ENCODE results near the gene ANKH. TPM values are rescaled to one million over a fixed set of nuclear protein-coding genes. Genes with fewer than 3 reads are reported as not detected.

The ANKH gene
- total RNA-seq, 2 experiments from 2014 or later = 123 to 128 TPM

DNA sequence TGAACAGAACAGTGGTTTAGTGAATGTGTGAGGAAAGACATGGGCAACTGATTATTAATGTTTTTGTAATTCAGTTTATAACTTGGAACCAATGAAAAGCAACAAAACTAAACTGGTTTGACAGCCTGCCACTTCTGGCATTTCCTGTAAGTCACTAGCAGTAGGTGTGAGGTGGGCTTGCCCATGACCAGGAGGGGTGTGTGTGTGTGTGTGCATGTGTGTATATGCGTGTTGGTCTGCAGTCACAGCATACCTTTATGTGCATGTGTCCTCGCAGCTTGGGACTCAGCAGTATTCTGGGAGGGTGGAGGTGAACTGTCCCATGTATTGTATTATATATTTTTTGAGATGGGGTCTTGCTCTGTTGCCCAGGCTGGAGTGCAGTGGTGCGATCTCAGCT lies 174.7 kb downstream of the ANKH start:
- Mint-ChIP-seq H3K4me1 (ENCODE audit: low read depth) (peaks cover 41% of the 10 kb centered on the region), H3K4me3 (no peak overlapping the region), H3K36me3 (peaks cover 64% of the 10 kb centered on the region), H3K27ac (no peak overlapping the region), H3K27me3 (no peaks in the 10 kb centered on the region), H3K9me3 (no peaks in the 10 kb centered on the region)
- ChIA-PET POLR2A (interaction anchor here (1.3 kb wide), 1 partner anchor 11 kb away, joined by 3 read pairs; no protein-coding TSS in a partner anchor), CTCF (interaction anchor here (1.1 kb wide), 1 partner anchor 30 kb away, joined by 3 read pairs; no protein-coding TSS in a partner anchor)
- no peak for DNase-seq
- intact Hi-C loops (cut with micrococcal nuclease) = no loop called here

DNA sequence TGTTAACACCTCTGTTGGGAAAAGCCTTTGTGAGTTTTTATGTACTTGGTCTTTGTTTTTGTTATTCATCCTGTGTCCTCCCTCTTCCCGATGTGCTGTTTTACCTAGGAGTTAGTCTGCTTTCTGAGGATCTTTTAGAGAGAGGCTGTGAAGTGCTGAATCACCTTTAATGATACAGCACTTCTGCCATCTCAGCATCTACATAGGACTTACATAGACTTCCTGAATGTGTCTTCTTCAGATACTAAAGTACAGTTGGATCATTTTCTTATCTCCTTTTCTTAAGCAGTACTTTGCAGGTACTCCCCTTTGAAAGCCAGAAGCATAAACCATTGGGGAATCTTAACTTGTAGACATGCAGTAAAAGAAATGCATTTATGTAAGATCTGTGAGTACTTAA lies 175.5 kb downstream of the ANKH start:
- Mint-ChIP-seq H3K4me1 (ENCODE audit: low read depth) (peaks cover 33% of the 10 kb centered on the region), H3K4me3 (no peak overlapping the region), H3K27ac (no peak overlapping the region), H3K27me3 (no peaks in the 10 kb centered on the region), H3K9me3 (no peaks in the 10 kb centered on the region), H3K36me3 (peaks cover 63% of the 10 kb centered on the region)
- intact Hi-C loops (cut with micrococcal nuclease) = no loop called here
- DNase-seq = no peak
- ChIA-PET POLR2A (no interaction called here), CTCF (interaction anchor here (3.0 kb wide), 1 partner anchor 11 kb away, joined by 11 read pairs; no protein-coding TSS in a partner anchor)

DNA sequence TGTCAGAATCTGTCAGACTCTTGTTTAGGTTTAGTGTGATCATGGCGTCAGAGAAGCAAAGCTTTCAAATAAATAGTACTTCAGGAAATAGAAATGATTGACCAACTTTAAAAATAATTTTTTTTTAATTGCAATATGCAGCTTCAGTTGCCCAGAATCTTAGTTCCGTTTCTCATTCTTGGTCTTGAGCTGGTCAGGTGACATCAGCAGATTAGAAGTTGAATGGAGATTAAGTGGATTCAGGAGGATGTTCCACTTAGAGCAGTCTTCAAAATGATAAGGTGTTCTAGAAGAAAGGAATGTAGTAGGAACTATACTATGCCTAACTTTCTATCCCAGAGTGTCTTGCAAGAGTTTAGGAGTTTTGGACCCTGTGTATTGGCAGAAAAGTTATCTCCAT lies 176.4 kb downstream of the ANKH start:
- Mint-ChIP-seq H3K36me3 (peaks cover 67% of the 10 kb centered on the region), H3K27me3 (no peaks in the 10 kb centered on the region), H3K4me1 (ENCODE audit: low read depth) (peaks cover 28% of the 10 kb centered on the region), H3K4me3 (no peak overlapping the region), H3K9me3 (peaks cover 3% of the 10 kb centered on the region), H3K27ac (no peak overlapping the region)
- POLR2A ChIA-PET = no interaction called here
- DNase-seq = no peak
- intact Hi-C loops (cut with micrococcal nuclease) = no loop called here
- CTCF ChIA-PET = interaction anchor here (3.0 kb wide), 1 partner anchor 10 kb away, joined by 11 read pairs; no protein-coding TSS in a partner anchor

DNA sequence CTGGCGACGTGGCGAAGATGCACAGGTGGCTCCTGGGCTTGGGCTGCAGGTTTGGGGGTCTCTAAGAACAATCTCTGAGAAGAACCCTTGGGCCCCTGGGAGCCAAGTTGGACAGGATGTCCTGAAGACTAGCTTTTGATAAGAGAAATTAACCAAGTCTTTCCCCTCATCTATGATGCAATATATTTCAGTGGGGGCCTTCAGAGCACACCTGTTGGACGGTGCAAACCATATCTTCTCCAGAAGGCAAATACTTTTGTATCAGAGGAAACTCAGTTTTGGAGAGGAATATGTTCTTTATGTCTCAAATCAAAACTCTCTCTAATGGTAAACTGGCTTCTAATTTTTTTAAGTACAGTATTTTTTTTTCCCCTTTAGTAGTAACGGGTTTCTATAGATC lies 178.5 kb downstream of the ANKH start:
- H3K27ac Mint-ChIP-seq = no peak overlapping the region
- POLR2A ChIA-PET = no interaction called here
- H3K4me3 Mint-ChIP-seq = no peak overlapping the region
- peaks cover 10% of the 10 kb centered on the region for H3K4me1 Mint-ChIP-seq (ENCODE audit: low read depth)
- no peak for DNase-seq
- peaks cover 9% of the 10 kb centered on the region for H3K9me3 Mint-ChIP-seq
- intact Hi-C loops (cut with micrococcal nuclease) = no loop called here
- CTCF ChIA-PET = no interaction called here
- no peaks in the 10 kb centered on the region for H3K27me3 Mint-ChIP-seq
- peaks cover 70% of the 10 kb centered on the region for H3K36me3 Mint-ChIP-seq

DNA sequence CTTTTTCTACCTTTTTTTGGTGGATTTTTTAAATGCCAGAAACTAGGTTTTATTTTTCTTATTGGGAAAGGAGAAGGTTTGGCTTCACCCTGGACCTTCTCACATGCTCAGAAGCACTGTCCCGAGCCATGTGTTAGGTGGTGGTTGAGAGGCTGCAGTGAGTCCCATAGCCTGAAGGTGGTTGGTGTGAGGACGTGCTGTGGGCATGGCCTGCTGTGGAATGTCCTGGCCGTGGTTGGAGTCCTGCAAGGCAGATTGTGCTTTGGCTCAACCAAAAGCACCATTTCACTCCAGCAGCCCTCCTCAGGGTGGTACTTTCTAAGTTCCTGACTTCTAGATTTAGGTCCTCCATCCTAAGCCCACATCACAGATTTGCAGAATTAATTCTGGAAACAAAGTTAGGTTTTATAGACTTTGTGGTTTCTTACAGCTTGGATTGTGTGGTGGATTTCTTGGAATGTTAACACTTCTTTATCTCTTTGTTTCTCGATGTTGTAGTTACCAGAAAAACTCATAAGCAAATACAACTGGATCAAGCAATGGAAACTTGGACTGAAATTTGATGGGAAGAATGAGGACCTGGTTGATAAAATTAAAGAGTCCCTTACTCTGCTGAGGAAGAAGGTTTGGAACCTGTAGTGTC lies 184.4 kb downstream of the ANKH start:
- Mint-ChIP-seq H3K27me3 (no peaks in the 10 kb centered on the region), H3K36me3 (peaks cover 70% of the 10 kb centered on the region), H3K9me3 (peaks cover 9% of the 10 kb centered on the region), H3K4me3 (no peak overlapping the region), H3K27ac (no peak overlapping the region), H3K4me1 (ENCODE audit: low read depth) (peaks cover 15% of the 10 kb centered on the region)
- CTCF ChIA-PET = interaction anchor here (0.5 to 5.0 kb wide), 4 partner anchors 9 to 316 kb away, joined by 3 to 42 read pairs (median 20); no protein-coding TSS in a partner anchor
- POLR2A ChIA-PET = no interaction called here
- intact Hi-C loops (cut with micrococcal nuclease) = no loop called here
- DNase-seq = no peak

DNA sequence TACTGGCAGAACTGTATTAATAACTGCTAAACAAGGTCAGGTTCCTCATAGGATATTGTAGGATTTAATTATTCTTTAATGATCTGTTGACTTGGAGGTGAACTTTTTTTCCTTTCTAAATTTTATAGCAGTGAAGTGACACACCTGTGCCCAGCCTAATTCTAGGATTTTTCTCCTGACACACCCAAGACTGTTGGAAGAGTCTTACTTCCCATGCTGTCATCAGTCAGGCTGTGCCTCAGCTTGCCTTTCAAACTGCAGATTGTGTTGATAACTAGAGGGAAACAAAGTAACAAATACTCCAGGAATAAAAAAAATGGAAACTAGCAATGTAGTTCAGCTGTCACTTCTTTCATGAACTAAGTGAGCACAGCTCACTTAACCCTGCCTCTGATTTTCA lies 185.1 kb downstream of the ANKH start:
- Mint-ChIP-seq H3K27ac (no peak overlapping the region), H3K27me3 (no peaks in the 10 kb centered on the region), H3K4me1 (ENCODE audit: low read depth) (peaks cover 15% of the 10 kb centered on the region), H3K36me3 (peaks cover 69% of the 10 kb centered on the region), H3K9me3 (peaks cover 9% of the 10 kb centered on the region), H3K4me3 (no peak overlapping the region)
- intact Hi-C loops (cut with micrococcal nuclease) = no loop called here
- DNase-seq = no peak
- POLR2A ChIA-PET = no interaction called here
- CTCF ChIA-PET = interaction anchor here (0.8 to 5.0 kb wide), 5 partner anchors 9 to 317 kb away, joined by 3 to 42 read pairs (median 21); no protein-coding TSS in a partner anchor

DNA sequence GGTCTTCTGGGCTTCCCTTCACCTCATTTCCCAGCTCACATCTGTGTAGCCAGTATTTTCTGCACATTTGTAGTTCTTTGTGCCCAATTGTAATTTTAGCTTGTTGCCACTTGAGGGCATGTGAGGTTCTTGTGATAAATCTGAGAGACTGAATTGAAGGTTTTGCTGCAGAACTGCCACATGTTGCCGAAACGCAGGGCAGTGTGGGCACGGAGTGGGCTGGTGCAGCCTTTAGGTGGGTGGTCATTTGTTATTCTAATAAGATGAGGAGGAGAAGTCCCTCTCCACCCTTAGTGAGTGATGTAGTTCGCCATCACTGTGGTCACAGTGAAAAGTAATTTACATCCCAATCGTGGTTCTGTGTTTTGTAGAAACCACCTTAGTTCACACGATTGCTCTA lies 185.8 kb downstream of the ANKH start:
- intact Hi-C loops (cut with micrococcal nuclease) = loop anchor here (1.0 kb wide), 3 partner anchors 21 to 318 kb away; no protein-coding TSS in a partner anchor
- Mint-ChIP-seq H3K4me3 (no peak overlapping the region), H3K9me3 (peaks cover 9% of the 10 kb centered on the region), H3K4me1 (ENCODE audit: low read depth) (peaks cover 15% of the 10 kb centered on the region), H3K36me3 (peaks cover 68% of the 10 kb centered on the region), H3K27me3 (no peaks in the 10 kb centered on the region), H3K27ac (peak overlapping the region; percentile 59)
- ChIA-PET CTCF (interaction anchor here (0.6 to 5.0 kb wide), 25 partner anchors 9 to 331 kb away, joined by 3 to 42 read pairs (median 4); no protein-coding TSS in a partner anchor), POLR2A (interaction anchor here (0.6 kb wide), 1 partner anchor 328 kb away, joined by 3 read pairs; no protein-coding TSS in a partner anchor)
- peak; percentile 71 for DNase-seq

DNA sequence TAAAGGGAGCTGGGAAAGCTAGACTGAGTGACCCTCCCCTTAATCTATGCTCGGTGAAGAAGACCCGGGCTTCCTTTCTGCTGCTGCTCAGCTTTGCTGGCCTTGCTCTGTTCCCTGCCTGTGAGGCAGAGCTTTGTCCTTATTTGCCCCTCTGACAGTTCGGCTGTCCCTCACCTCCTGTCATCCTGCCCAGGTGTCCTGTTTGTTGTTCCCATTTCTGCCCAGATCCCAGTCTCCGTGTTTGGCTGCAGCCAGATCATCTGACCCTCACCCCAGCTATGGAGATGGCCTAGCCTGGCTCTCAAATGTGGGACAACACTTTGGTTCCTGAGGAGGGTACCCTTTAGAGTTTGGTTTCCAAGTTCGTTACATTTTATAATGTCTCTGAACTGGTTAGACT lies 186.8 kb downstream of the ANKH start:
- H3K36me3 Mint-ChIP-seq = peaks cover 65% of the 10 kb centered on the region
- no peaks in the 10 kb centered on the region for H3K27me3 Mint-ChIP-seq
- CTCF ChIA-PET = interaction anchor here (1.0 to 5.0 kb wide), 9 partner anchors 10 to 331 kb away, joined by 3 to 42 read pairs (median 11); no protein-coding TSS in a partner anchor
- no peak for DNase-seq
- peak overlapping the region; percentile 26 for H3K27ac Mint-ChIP-seq
- POLR2A ChIA-PET = interaction anchor here (1.2 kb wide), 1 partner anchor 9 kb away, joined by 4 read pairs; no protein-coding TSS in a partner anchor
- H3K9me3 Mint-ChIP-seq = peaks cover 3% of the 10 kb centered on the region
- no peak overlapping the region for H3K4me3 Mint-ChIP-seq
- H3K4me1 Mint-ChIP-seq (ENCODE audit: low read depth) = peaks cover 20% of the 10 kb centered on the region
- intact Hi-C loops (cut with micrococcal nuclease) = loop anchor here (1.0 kb wide), 3 partner anchors 22 to 319 kb away; no protein-coding TSS in a partner anchor

DNA sequence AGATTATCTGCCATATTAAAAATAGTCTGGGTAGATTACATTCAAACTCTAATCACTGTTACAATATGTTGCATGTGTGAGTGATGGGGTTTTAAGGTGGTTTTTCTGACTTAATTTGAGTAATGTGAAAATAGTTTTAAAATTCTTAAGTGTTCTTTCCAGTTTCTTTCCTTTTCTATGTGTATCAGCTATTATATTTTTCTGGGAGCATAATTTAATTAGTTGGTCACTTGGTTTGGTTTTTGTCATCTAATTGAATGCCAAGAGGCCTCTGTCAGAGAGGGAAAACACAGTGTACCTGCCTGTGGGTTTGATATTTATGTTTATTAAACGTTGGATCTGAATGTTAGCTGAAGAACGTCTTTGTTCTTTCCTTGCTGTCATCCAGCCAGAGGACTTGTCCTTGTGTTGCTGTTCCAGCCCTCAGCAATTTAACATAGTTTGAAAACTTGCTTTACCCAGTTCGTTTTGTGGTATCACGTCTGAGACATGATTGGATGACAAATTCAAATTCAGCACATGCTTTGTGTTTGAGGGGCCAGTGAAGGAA lies 187.6 kb downstream of the ANKH start:
- DNase-seq = no peak
- Mint-ChIP-seq H3K4me1 (ENCODE audit: low read depth) (peaks cover 23% of the 10 kb centered on the region), H3K27ac (no peak overlapping the region), H3K36me3 (peaks cover 57% of the 10 kb centered on the region), H3K4me3 (no peak overlapping the region), H3K9me3 (no peaks in the 10 kb centered on the region), H3K27me3 (no peaks in the 10 kb centered on the region)
- ChIA-PET POLR2A (interaction anchor here (1.1 to 1.2 kb wide), 2 partner anchors 9 to 19 kb away, joined by 3 to 4 read pairs; no protein-coding TSS in a partner anchor), CTCF (interaction anchor here (0.6 to 5.0 kb wide), 7 partner anchors 10 to 332 kb away, joined by 3 to 42 read pairs (median 20); no protein-coding TSS in a partner anchor)
- intact Hi-C loops (cut with micrococcal nuclease) = no loop called here

DNA sequence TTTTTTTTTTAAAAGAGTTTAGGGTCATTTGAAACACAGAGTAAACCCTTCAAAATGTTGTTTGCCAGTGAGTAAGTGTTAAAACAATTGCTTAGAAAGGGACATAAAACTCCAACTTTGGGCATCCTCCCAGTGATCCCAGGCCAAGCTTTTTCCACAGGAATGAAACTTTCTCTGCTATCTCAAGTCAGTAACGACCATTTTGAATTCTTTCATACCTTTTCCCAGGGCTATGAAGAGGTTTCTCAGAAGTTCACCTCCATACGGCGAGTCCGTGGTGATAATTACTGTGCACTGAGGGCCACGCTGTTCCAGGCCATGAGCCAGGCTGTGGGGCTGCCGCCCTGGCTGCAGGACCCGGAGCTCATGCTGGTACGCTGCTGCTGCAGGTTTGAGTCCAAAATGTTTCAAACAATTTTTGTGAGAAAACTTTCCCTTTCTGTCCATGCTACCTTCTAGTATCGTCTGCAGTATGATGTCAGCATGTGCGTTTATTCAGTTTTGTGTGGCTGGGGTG lies 190.3 kb downstream of the ANKH start:
- POLR2A ChIA-PET = interaction anchor here (0.5 to 0.6 kb wide), 2 partner anchors 21 to 273 kb away, joined by 3 read pairs; no protein-coding TSS in a partner anchor
- Mint-ChIP-seq H3K27me3 (no peaks in the 10 kb centered on the region), H3K27ac (no peak overlapping the region)

DNA sequence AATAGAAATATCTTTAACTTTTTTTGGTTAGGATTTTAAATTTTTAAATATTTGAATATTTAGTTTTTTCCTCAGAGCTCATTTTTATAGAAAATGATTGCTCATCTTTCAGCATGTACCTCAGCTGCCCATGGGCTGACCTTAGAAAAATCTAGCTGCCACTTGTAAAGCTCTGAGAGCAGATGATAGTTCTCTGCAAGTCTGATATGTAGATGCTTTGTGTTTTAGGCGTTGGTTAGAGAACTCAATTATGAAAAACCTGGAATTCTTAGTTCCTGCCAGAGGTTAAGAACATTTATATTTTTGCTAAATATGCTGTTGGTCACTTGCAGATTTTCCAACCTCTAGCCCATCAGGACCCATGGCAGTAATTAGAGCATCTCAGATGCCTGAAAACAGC lies 192.0 kb downstream of the ANKH start:
- ChIA-PET CTCF (interaction anchor here (1.0 kb wide), 1 partner anchor 28 kb away, joined by 3 read pairs; no protein-coding TSS in a partner anchor), POLR2A (no interaction called here)
- intact Hi-C loops (cut with micrococcal nuclease) = no loop called here
- H3K4me1 Mint-ChIP-seq (ENCODE audit: low read depth) = peaks cover 44% of the 10 kb centered on the region
- no peak overlapping the region for H3K27ac Mint-ChIP-seq
- DNase-seq = no peak
- no peaks in the 10 kb centered on the region for H3K9me3 Mint-ChIP-seq
- H3K27me3 Mint-ChIP-seq = no peaks in the 10 kb centered on the region
- no peak overlapping the region for H3K4me3 Mint-ChIP-seq
- H3K36me3 Mint-ChIP-seq = peaks cover 32% of the 10 kb centered on the region

More for the DNA sequence above, 190.3 kb downstream of the ANKH start:
- intact Hi-C loops (cut with micrococcal nuclease) = no loop called here
- CTCF ChIA-PET = interaction anchor here (4.4 kb wide), 1 partner anchor 46 kb away, joined by 20 read pairs; no protein-coding TSS in a partner anchor
- Mint-ChIP-seq H3K36me3 (peaks cover 42% of the 10 kb centered on the region), H3K4me3 (no peak overlapping the region), H3K9me3 (no peaks in the 10 kb centered on the region), H3K4me1 (ENCODE audit: low read depth) (peaks cover 38% of the 10 kb centered on the region)
- DNase-seq = no peak

Data from activated CD4-positive, alpha-beta memory T cell treated with anti-CD3 and anti-CD28 coated beads for 36 hours (primary cell).